GM21576 (cell line): ENCODE measurements around the gene FAM98C.
"Not testable (repeated sequence)": the region's sequence is repeated elsewhere in the genome, so short reads cannot be mapped to it uniquely, and the experiment has no call there.

ENCODE experiments used
- ATAC-seq: cut with Tn5 transposase; IDR thresholded peaks from one replicate; pipeline ENCODE4 v1.9.1; 2021; ENCODE audit warnings: mild to moderate bottlenecking, moderate library complexity; ENCODE audit not compliant: unreplicated experiment

The FAM98C gene

DNA sequence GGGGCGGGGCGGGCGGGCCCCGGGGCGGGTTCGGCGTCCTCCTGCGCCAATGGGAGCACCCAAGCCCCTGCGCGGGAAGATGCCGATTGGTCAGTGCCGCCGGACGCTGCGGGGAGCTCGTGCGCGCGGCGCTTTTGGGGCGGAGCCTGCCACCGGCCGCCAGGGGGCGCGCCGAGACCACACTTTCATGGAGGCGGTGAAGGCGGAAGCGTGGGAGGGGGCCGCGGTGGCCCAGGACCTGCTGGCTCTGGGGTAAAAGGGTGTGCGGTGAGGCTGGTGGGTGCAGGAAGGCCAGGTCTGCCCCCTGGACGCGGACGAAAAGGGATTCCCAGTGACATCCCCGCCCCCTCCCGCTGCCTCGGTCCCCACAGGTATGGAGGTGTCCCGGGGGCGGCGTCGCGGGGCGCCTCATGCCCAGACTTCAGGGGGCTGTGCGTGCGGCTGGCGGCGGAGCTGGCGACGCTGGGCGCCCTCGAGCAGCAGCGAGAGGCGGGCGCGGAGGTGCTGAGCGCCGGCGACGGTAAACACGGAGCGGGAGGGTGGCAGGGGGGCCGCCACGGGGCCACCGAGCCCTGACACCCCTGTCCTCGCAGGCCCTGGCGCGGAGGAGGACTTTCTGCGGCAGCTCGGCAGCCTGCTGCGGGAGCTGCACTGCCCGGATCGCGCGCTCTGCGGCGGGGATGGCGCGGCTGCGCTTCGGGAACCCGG is at the start of gene FAM98C:
Gene FAM98C, plus strand, starts transcription at position 127 of the 708 bp plus-strand sequence. Its CDS starts 61 bp downstream, at position 188.
- peak; percentile 83 for ATAC-seq

GRCh38 chr19:38355728-38356725 is 46.9 kb upstream of the FAM98C start:
- ATAC-seq, result no peak

DNA sequence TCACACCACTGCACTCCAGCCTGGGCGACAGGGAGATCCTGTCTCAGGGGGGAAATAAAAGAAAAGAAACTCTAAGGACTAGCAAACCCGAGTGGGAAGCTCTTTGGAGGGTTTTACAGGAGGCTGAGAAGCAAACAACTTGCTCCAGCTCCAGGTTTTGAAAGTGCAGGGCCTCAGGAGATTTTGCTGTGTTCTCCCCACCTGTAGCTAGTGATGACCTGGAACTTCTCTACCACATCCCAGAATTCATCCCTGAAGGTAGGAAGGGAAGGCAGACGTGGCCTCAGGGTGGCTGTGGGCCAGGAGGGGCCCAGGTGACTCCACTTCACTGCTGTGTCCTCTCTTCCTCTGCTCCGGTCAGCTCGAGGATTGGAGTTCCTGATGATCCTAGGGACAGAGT is 44.8 kb upstream of the FAM98C start:
- no peak for ATAC-seq

DNA sequence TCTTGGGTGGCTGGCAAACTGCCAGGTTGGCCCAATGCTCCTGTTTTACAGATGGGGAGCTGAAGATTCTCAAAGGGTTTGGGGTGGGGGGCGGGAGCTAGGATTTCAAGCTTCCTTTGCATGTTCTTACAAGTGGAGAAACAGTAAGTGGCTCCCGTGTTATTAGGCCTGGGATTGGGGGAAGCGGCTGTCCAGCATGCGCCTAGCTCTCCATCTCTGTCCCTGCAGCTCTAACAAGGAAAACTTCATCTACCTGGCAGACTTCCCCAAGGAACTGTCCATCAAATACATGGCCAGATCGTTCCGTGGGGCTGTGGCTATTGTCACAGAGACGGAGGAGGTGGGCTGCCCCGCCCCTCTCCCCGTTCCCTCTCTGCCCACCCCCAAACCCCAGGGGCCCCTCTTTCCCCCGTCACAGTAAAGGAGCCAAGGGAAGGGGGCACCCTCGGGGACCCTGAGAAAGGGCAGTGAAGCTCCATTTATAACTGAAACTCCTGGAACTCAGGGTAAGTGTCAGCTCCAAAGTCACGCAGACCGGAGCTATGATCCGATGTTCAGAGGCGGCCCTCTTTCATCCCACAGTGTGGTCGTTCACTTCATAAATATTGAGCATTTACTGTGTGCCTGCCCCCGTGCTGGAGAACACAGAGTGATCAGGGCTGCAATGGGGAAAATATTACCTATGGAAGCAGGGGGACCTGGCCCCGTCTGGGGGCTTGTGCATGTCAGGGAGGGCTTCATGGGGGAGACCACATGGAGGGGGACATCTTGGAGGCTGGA is 43.5 kb upstream of the FAM98C start:
- no peak for ATAC-seq

GRCh38 chr19:38360351-38360750 is 42.5 kb upstream of the FAM98C start:
- ATAC-seq, result no peak

GRCh38 chr19:38360839-38361631 is 41.9 kb upstream of the FAM98C start:
- no peak for ATAC-seq

DNA sequence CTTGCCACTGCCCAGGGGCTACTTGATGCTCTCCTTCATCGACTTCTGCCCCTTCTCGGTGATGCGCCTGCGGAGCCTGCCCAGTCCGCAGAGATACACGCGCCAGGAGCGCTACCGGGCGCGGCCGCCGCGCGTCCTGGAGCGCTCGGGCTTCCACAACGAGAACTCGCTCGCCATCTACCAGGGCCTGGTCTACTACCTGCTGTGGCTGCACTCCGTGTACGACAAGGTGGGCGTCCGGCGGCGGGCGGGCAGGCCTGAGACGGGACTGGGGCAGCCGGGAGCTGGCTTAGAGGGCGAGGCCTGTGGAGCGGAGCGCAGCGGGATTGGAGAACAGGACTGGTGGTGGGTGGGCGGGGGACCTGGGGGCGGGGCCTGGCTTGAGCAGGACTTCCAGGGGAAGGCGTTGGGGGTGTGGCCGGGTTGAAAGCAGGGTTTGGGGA is 41.2 kb upstream of the FAM98C start:
- ATAC-seq, result peak; percentile 49

DNA sequence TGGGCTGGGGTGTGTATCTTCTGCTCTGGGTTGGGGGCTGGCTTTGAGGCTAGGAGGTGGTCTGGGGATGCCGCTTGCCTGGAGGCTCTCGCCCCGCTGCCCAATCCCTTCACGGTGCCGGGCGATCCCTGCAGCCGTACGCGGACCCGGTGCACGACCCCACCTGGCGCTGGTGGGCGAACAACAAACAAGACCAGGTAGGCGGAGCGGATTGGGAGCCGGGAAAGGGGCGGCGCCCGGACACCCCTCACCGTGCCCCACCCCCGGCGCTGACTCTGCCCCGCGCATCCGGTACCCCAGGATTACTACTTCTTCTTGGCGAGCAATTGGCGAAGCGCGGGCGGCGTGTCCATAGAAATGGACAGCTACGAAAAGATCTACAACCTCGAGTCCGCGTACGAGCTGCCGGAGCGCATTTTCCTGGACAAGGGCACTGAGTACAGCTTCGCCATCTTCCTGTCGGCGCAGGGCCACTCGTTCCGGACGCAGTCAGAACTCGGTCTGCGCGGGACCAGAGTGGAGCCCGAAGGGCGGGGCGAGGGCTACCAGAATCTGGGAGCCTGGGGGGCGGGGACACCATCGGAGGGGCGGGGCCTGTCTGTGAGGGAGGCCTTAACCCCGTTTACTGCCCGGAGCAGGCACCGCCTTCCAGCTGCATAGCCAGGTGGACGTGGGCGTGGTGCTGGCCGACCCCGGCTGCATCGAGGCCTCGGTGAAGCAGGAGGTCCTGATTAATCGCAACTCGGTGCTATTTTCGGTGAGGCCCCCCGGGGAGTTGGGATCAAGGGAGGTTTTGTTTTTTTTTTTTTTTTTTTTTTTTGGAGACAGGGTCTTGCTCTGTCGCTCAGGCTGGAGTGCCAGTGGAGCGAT is 40.6 kb upstream of the FAM98C start:
- no peak for ATAC-seq

- not testable (repeated sequence) for ATAC-seq
Observed at GRCh38 chr19:38362946-38363688, 39.8 kb upstream of the FAM98C start.

- ATAC-seq, result no peak
Observed at GRCh38 chr19:38367041-38367440, 35.9 kb upstream of the FAM98C start.

DNA sequence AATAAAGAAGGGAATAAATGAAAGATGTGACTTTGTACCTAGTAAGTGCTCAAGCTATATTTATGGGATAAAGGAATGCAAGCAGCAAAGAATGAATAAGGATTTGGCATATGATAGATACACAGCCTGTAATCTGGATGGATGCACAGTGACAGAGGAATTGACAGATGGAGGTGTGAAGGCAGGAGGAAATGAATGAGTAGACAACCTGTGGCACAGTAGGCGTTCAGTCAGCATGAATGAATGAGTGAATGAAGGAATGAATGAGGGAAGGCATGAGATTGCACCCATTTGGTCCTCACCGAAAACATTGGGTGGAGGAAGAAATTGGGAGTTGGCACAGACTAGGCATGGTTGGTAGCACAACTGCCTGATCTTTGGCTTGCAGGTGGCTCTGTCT is 33.3 kb upstream of the FAM98C start:
- ATAC-seq, result no peak

DNA sequence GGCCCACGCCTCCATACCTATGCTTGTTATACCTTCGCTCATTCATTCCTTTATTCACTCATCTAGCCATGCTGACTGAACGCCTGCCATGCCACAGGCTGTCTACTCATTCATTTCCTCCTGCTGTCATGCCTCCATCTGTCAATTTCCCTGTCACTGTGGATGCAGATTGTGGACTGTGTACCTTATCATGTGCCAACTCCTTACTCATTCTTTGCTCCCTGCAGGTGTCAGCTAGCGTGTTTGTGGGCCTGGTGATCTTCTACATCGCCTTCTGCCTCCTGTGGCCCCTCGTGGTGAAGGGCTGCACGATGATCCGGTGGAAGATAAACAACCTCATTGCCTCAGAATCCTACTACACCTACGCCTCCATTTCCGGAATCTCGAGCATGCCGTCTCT is 32.6 kb upstream of the FAM98C start:
- ATAC-seq, result no peak

DNA sequence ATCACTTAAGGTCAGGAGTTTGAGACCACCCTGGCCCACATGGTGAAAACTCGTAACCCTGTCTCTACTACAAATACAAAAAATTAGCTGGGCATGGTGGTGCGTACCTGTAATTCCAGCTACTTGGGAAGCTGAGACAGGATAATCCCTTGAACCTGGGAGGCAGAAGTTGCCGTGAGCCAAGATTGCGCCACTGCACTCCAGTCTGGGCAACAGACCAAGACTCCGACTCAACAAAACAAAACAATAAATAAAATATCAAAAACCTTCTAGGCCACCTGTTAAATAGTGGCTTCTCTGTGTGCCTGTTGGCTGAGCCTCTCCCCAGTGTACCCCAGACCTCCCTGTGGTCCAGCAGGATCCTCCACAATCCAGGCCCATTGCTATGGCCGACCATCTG is 31.8 kb upstream of the FAM98C start:
- ATAC-seq, result no peak

- ATAC-seq, result no peak
Observed at GRCh38 chr19:38373907-38374331, 29.0 kb upstream of the FAM98C start.

DNA sequence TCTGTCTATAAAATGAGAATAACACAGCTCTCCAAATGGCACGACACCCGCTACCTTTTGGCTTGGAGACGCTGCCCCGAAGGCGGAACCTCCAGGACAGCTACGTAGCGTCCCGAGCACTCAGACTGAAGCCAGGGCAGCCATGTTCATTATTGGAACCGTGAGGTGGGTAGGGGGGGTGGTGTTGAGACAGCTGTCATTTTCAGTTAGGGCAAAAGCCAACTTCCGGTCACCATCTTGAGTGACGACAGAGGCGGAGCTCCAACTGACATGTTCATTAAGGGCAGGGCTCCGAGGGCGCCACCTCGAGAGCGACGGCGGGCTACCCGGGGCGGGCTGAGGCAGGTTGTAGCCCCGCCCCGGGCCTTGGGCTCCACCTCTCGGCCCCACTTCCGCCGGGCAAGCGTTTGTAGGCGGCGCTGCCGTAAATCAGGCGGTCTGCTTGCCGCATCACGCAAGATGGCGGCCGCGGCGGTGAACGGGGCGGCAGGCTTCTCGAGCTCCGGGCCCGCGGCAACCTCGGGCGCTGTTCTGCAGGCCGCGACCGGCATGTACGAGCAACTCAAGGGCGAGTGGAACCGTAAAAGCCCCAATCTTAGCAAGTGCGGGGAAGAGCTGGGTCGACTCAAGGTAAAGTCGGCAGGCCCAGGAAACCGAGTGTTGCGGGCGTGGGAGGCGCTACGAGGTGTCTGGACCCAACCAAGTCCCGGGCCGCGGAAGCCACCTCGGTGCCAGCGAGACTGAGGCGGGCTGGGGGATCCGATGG is 28.4 kb upstream of the FAM98C start, which contains the start of gene PSMD8:
Gene PSMD8, plus strand, starts transcription at position 240 of the 766 bp plus-strand sequence. Its CDS starts 31 bp downstream, at position 271.
- ATAC-seq, result peak; percentile 91

GRCh38 chr19:38375098-38375493 is 27.8 kb upstream of the FAM98C start:
- ATAC-seq, result no peak

DNA sequence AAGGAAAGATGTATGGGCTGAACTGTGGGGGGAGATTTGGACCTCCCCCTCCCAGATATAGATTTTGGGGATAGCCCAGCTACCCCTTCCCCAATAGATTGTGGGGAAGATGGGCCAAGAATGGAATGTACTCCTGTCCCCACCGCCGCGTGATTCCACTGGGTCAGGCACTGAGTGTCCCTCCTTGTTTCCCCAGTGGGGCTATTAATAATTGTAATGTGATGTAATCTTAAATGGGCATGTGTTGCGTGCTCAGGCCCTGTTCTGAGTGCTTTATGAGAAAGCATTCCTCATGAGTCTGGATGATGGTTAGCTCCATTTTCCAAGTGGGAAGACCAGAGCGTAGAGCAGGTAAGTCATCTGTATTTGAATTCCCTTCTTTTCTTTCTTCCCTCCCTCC is 27.1 kb upstream of the FAM98C start:
- ATAC-seq, result no peak

- no peak for ATAC-seq
Observed at GRCh38 chr19:38376576-38376975, 26.3 kb upstream of the FAM98C start.
